ENCODE measurements around the gene INPP4A. TPM values are rescaled to one million over a fixed set of nuclear protein-coding genes. Genes with fewer than 3 reads are reported as not detected.
A peak's percentile ranks its signal among the peaks of the same experiment; 100 is the strongest.

INPP4A gene
- total and polyA plus RNA-seq, 8 donors, result 20.6 to 34.2 (median 23.5) TPM

- Histone ChIP-seq H3K4me1 (peaks cover 0 to 37% of the 10 kb centered on the region in 2 donors), H3K27ac (no peak overlapping the region), H3K4me3 (no peak overlapping the region), H3K27me3 (no peaks in the 10 kb centered on the region), H3K9me3 (no peaks in the 10 kb centered on the region), H3K36me3 (no peaks in the 10 kb centered on the region)
- intact Hi-C loops (cut with DNase I), result no loop called here
- DNase-seq (no peak), ATAC-seq (no peak)
- no peak for TF ChIP-seq CTCF (IDR thresholded peaks at IDR 0.05)
Observed at GRCh38 chr2:98489486-98489885, 44.8 kb downstream of the INPP4A start.

GRCh38 chr2:98489971-98490962 lies 45.6 kb downstream of the INPP4A start:
- Histone ChIP-seq H3K4me3 (no peak overlapping the region), H3K4me1 (peaks cover 0 to 37% of the 10 kb centered on the region in 2 donors), H3K27ac (no peak overlapping the region), H3K36me3 (no peaks in the 10 kb centered on the region), H3K27me3 (no peaks in the 10 kb centered on the region), H3K9me3 (no peaks in the 10 kb centered on the region)
- DNase-seq, result no peak
- peak; percentile 43 for ATAC-seq
- TF ChIP-seq CTCF (IDR thresholded peaks at IDR 0.05), result no peak
- intact Hi-C loops (cut with DNase I), result no loop called here

- ATAC-seq, result no peak
- peaks cover 0 to 8% of the 10 kb centered on the region in 2 donors for H3K9me3 ChIP-seq
- intact Hi-C loops (cut with DNase I), result no loop called here
- no peaks in the 10 kb centered on the region for H3K36me3 ChIP-seq
- H3K4me1 ChIP-seq, result peaks cover 0 to 26% of the 10 kb centered on the region in 2 donors
- no peak for DNase-seq
- H3K27ac ChIP-seq, result no peak overlapping the region
- TF ChIP-seq CTCF (IDR thresholded peaks at IDR 0.05), result no peak
- H3K4me3 ChIP-seq, result no peak overlapping the region
- no peaks in the 10 kb centered on the region for H3K27me3 ChIP-seq
Observed at GRCh38 chr2:98492441-98492840, 47.8 kb downstream of the INPP4A start.

- no peak for TF ChIP-seq CTCF (IDR thresholded peaks at IDR 0.05)
- Histone ChIP-seq H3K27me3 (no peaks in the 10 kb centered on the region), H3K36me3 (no peaks in the 10 kb centered on the region), H3K9me3 (peaks cover 0 to 8% of the 10 kb centered on the region in 2 donors), H3K4me3 (no peak overlapping the region), H3K27ac (no peak overlapping the region), H3K4me1 (peaks cover 0 to 8% of the 10 kb centered on the region in 2 donors)
- intact Hi-C loops (cut with DNase I), result no loop called here
- DNase-seq (no peak), ATAC-seq (no peak)
Observed at GRCh38 chr2:98494699-98495098, 50.0 kb downstream of the INPP4A start.

- H3K9me3 ChIP-seq, result peaks cover 0 to 8% of the 10 kb centered on the region in 2 donors
- TF ChIP-seq CTCF (IDR thresholded peaks at IDR 0.05), result no peak
- no peaks in the 10 kb centered on the region for H3K4me1 ChIP-seq
- intact Hi-C loops (cut with DNase I), result no loop called here
- H3K36me3 ChIP-seq, result no peaks in the 10 kb centered on the region
- no peak for DNase-seq
- no peak overlapping the region for H3K27ac ChIP-seq
- no peak for ATAC-seq
- no peak overlapping the region for H3K4me3 ChIP-seq
- no peaks in the 10 kb centered on the region for H3K27me3 ChIP-seq
Observed at GRCh38 chr2:98496750-98497493, 52.3 kb downstream of the INPP4A start.

Data from left lung (tissue), 10 donors.